Chondrocyte (in vitro differentiated cells): ENCODE results near the gene CHM. TPM values are rescaled to one million over a fixed set of nuclear protein-coding genes. Genes with fewer than 3 reads are reported as not detected.
A peak's percentile ranks its signal among the peaks of the same experiment; 100 is the strongest.

Experiments
- DNase-seq: peaks from one replicate; pipeline ENCODE4 v3.0.0; 2021; ENCODE audit warnings: mixed read lengths, low spot score
- H3K27ac Mint-ChIP-seq: one replicate; pipeline ENCODE4 v1.8.0; 2021; ENCODE audit warnings: mild to moderate bottlenecking, moderate library complexity, mixed read lengths; ENCODE audit not compliant: unreplicated experiment
- H3K27me3 Mint-ChIP-seq: 2 replicates; pipeline ENCODE4 v1.8.0; 2021; ENCODE audit warnings: low read depth, mixed read lengths
- H3K36me3 Mint-ChIP-seq: 2 replicates; pipeline ENCODE4 v1.8.0; 2021; ENCODE audit warnings: low read depth, mixed read lengths
- H3K4me1 Mint-ChIP-seq: 2 replicates; pipeline ENCODE4 v1.8.0; 2021; ENCODE audit warnings: low read depth, mild to moderate bottlenecking, mixed read lengths
- H3K4me3 Mint-ChIP-seq: one replicate; pipeline ENCODE4 v1.8.0; 2021; ENCODE audit warnings: mild to moderate bottlenecking, moderate library complexity, mixed read lengths; ENCODE audit not compliant: unreplicated experiment
- H3K9me3 Mint-ChIP-seq: 2 replicates; pipeline ENCODE4 v1.8.0; 2021; ENCODE audit warnings: low read depth, mixed read lengths
- CTCF ChIP-seq: fragments of 200-600 bp; sonication (generic); IDR thresholded peaks from 2 replicates; pipeline ENCODE4 v1.5.0; 2021; ENCODE audit warnings: antibody characterized with exemption, mild to moderate bottlenecking, moderate library complexity
- long read RNA-seq: library from polyadenylated mRNA; stranded (forward); transcript quantifications from one replicate; pipeline ENCODE4 v2.0.0, GENCODE V29; 2021
- total RNA-seq: library from RNA; stranded (reverse); gene quantifications from 3 replicates; pipeline ENCODE4 v1.2.1, GENCODE V29; 2021

Gene CHM
- 55.1 to 58.2 TPM (median 55.1 TPM) in 3 replicates for total RNA-seq
- long read RNA-seq, full-length matches to known transcripts, result 14 of 28 reads
- long read RNA-seq, partial matches to known transcripts, result 11 of 28 reads
- long read RNA-seq, other reads (novel, unspliced or antisense), result 3 of 28 reads

- peak; percentile 72 for DNase-seq
Observed at GRCh38 chrX:86047174-86047935, at the start of gene CHM. Gene CHM, minus strand, starts transcription at chrX:86047558. Its CDS starts 26 bp downstream, at chrX:86047532.

GRCh38 chrX:86078650-86079049, 31.3 kb upstream of the CHM start:
- no peak for DNase-seq
- H3K4me3 Mint-ChIP-seq, result no peak overlapping the region

More at GRCh38 chrX:86047174-86047935, at the start of gene CHM:
- Mint-ChIP-seq H3K27me3 (no peaks in the 10 kb centered on the region), H3K27ac (no peak within 1 kb of the TSS), H3K9me3 (no peaks in the 10 kb centered on the region), H3K36me3 (no peaks in the 10 kb centered on the region), H3K4me1 (peaks cover 22% of the 10 kb centered on the region), H3K4me3 (peak within 1 kb of the TSS; percentile 0)
- TF ChIP-seq CTCF, result no peak

DNA sequence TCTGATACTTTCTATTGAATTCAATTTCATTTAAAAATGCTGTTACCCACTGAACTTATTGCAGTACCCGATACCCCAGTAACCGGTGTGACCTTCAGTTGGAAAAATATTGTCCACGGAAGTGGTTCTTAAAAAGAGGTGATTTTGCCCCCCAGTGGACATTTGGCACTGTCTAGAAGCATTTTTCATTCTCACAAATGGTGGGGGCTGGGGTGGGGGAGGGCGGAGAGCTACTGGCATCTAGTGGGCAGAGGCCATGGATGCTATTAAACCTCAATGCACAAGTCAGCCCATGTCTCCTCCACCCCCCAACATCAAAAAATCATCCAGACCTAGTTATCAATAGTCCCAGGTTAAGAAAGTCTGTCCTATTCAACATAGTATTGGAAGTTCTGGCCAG, 19.6 kb upstream of the CHM start:
- Mint-ChIP-seq H3K27me3 (peaks cover 19% of the 10 kb centered on the region), H3K4me3 (no peak overlapping the region), H3K4me1 (no peaks in the 10 kb centered on the region), H3K9me3 (peaks cover 6% of the 10 kb centered on the region), H3K36me3 (no peaks in the 10 kb centered on the region), H3K27ac (no peak overlapping the region)
- peak; percentile 44 for TF ChIP-seq CTCF
- no peak for DNase-seq

More at GRCh38 chrX:86078650-86079049, 31.3 kb upstream of the CHM start:
- Mint-ChIP-seq H3K4me1 (no peaks in the 10 kb centered on the region), H3K27me3 (peaks cover 5% of the 10 kb centered on the region), H3K36me3 (no peaks in the 10 kb centered on the region), H3K27ac (no peak overlapping the region), H3K9me3 (peaks cover 7% of the 10 kb centered on the region)
- TF ChIP-seq CTCF, result no peak

GRCh38 chrX:86061407-86061806, 14.0 kb upstream of the CHM start:
- no peaks in the 10 kb centered on the region for H3K4me1 Mint-ChIP-seq
- DNase-seq, result no peak
- H3K36me3 Mint-ChIP-seq, result no peaks in the 10 kb centered on the region
- H3K27ac Mint-ChIP-seq, result no peak overlapping the region
- TF ChIP-seq CTCF, result no peak
- peaks cover 37% of the 10 kb centered on the region for H3K27me3 Mint-ChIP-seq
- no peak overlapping the region for H3K4me3 Mint-ChIP-seq
- H3K9me3 Mint-ChIP-seq, result no peaks in the 10 kb centered on the region

DNA sequence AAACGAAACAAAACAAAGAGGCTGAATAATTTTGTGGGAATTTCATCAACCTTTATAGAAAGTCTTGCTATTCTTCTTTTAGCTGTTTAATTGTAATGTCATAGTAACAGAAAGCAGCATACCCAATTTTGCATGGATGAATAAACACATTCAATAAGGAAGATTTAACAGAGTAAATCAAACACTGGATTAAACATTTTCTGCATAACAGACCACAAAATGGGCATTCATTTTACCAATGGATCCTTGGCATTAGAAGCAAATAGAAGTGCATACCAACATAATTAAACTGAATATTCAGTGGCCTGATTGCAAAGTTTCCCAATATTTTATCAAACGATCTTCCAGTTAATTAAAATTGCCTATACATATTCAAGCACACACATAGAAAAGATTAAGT, 4.4 kb upstream of the CHM start:
- Mint-ChIP-seq H3K4me3 (no peak overlapping the region), H3K27me3 (peaks cover 12% of the 10 kb centered on the region), H3K36me3 (no peaks in the 10 kb centered on the region), H3K4me1 (no peaks in the 10 kb centered on the region), H3K9me3 (no peaks in the 10 kb centered on the region), H3K27ac (no peak overlapping the region)
- no peak for DNase-seq
- no peak for TF ChIP-seq CTCF
